HepG2 (cell line): ENCODE results near the gene ERCC4. TPM values are rescaled to one million over a fixed set of nuclear protein-coding genes. Genes with fewer than 3 reads are reported as not detected.
A peak's percentile ranks its signal among the peaks of the same experiment; 100 is the strongest.

Source experiments
- ATAC-seq: fragments of 200-7000 bp; cut with Tn5 transposase; 3 replicates; pipeline ENCODE4 v1.9.1; 2020; ENCODE audit warnings: mild to moderate bottlenecking, moderate library complexity
- BruUV-seq: library from RNA; stranded (reverse); fragments of 400-500 nt; replicated peaks from 2 replicates; lab custom pipeline; 2021; lab: Mats Ljungman, UMichigan
- CTCF ChIA-PET: fragments of 300-600 bp; formaldehyde crosslinking; extraction: SDS; loops from one replicate; lab custom pipeline; 2021; ENCODE audit warnings: low total read pairs, inconsistent platforms, low intra/inter-chr PET ratio; lab: Yijun Ruan, JAX
- POLR2A ChIA-PET: fragments of 350-600 bp; sonication (Branson Sonifier 250); formaldehyde crosslinking; loops from one replicate; lab custom pipeline; 2020; ENCODE audit warnings: antibody characterized with exemption, inconsistent platforms; lab: Yijun Ruan, JAX
- DNase-seq: peaks from one replicate; pipeline ENCODE4 v3.0.0-alpha.2; 2015; ENCODE audit warnings: low spot score
- FAIRE-seq: peaks from 3 replicates; lab custom pipeline; 2011; peaks lifted over from hg19 to GRCh38; lab: Jason Lieb, UNC
- H2AFZ ChIP-seq: one replicate; pipeline ENCODE4 v1.6.1; 2011; ENCODE audit warnings: low read length, inconsistent platforms
- H3K27ac ChIP-seq: fragments of 300-600 bp; 3 replicates; pipeline ENCODE4 v1.8.0; 2011; ENCODE audit warnings: mixed run types, mild to moderate bottlenecking, mixed read lengths, low read length, inconsistent platforms; ENCODE audit not compliant: insufficient read depth; ENCODE audit errors: extremely low read length
- H3K27me3 ChIP-seq, 2 experiments: fragments of 200-600 bp in 1 of 2; 2 replicates in 1 of 2; 3 replicates in 1 of 2; pipeline versions ENCODE4 v1.6.0 to v1.8.0; 2011; ENCODE audit warnings: low read length in 2 of 2, mild to moderate bottlenecking in 2 of 2, moderate library complexity in 2 of 2, inconsistent platforms in 1 of 2; ENCODE audit not compliant: insufficient read depth in 2 of 2, control insufficient read depth in 1 of 2
- H3K36me3 ChIP-seq, 2 experiments: fragments of 200-600 bp in 1 of 2; replicated peaks in 1 of 2; 2 replicates in 1 of 2; 3 replicates in 1 of 2; pipeline versions ENCODE4 v1.5.1 to v1.8.0; 2011; ENCODE audit warnings: low read length in 2 of 2, inconsistent platforms in 1 of 2; ENCODE audit not compliant: insufficient read depth in 2 of 2, control insufficient read depth in 1 of 2
- H3K4me1 ChIP-seq: 2 replicates; pipeline ENCODE4 v1.5.1; 2012; ENCODE audit warnings: low read length, inconsistent platforms; ENCODE audit not compliant: insufficient read depth
- H3K4me2 ChIP-seq: 2 replicates; pipeline ENCODE4 v1.6.0; 2011; ENCODE audit warnings: low read depth, low read length, inconsistent platforms
- H3K4me3 ChIP-seq, 3 experiments: fragments of 200-600 bp in 1 of 3; sonication (generic), shearing (Covaris generic) in 1 of 3; replicated peaks in 1 of 3; 2 replicates each; pipeline ENCODE4 v1.5.1; 2011 to 2016; ENCODE audit warnings: low read length in 3 of 3, inconsistent platforms in 2 of 3, low read depth in 2 of 3, mild to moderate bottlenecking in 2 of 3, control low read depth in 1 of 3, mixed read lengths in 1 of 3; ENCODE audit not compliant: insufficient read depth in 1 of 3
- H3K79me2 ChIP-seq: one replicate; pipeline ENCODE4 v1.6.1; 2011; ENCODE audit warnings: low read length, inconsistent platforms; ENCODE audit not compliant: insufficient read depth
- H3K9ac ChIP-seq: 2 replicates; pipeline ENCODE4 v1.6.0; 2011; ENCODE audit warnings: mild to moderate bottlenecking, low read depth, low read length, inconsistent platforms; ENCODE audit not compliant: insufficient read depth
- H3K9me3 ChIP-seq: 2 replicates; pipeline ENCODE4 v1.5.1; 2012; ENCODE audit warnings: mild to moderate bottlenecking, low read length
- H4K20me1 ChIP-seq: 2 replicates; pipeline ENCODE4 v1.6.0; 2011; ENCODE audit warnings: inconsistent platforms, mild to moderate bottlenecking, low read length, moderate library complexity; ENCODE audit not compliant: insufficient read depth
- CHCHD3 ChIP-seq: sonication (generic); formaldehyde crosslinking; IDR thresholded peaks from 2 replicates; pipeline ENCODE4 v1.8.0; 2022; ENCODE audit warnings: mild to moderate bottlenecking, missing genetic modification reagents, moderate library complexity
- KDM6A ChIP-seq: IDR thresholded peaks from 2 replicates; pipeline ENCODE4 v1.6.1; 2016; ENCODE audit warnings: low read depth
- ZNF12 ChIP-seq: sonication (generic); formaldehyde crosslinking; IDR thresholded peaks from 2 replicates; pipeline ENCODE4 v1.5.0; 2020; ENCODE audit warnings: missing genetic modification reagents
- ZNF552 ChIP-seq: sonication (generic); formaldehyde crosslinking; IDR thresholded peaks from 2 replicates; pipeline ENCODE4 v1.9.0; 2022; ENCODE audit warnings: missing genetic modification reagents, mild to moderate bottlenecking, borderline replicate concordance
- WGBS: methylation state at CpG from one replicate; pipeline ENCODE4 v1.1.6; 2017; ENCODE audit warnings: low lambda C conversion rate; 5-methylcytosine and 5-hydroxymethylcytosine counted together
- in situ Hi-C: cut with HindIII; loops from 2 replicates; pipeline ENCODE4 v1.10.0; 2017; ENCODE audit warnings: low pct_unique_long_range_greater_than_20kb; ENCODE audit not compliant: extremely low pct_ligation_motif_present
- intact Hi-C: fragments of 100-400 bp; cut with micrococcal nuclease; formaldehyde crosslinking; loops from one replicate; pipeline ENCODE4 v1.10.0; 2022; ENCODE audit not compliant: unreplicated experiment
- polyA plus RNA-seq, 8 experiments: library from polyadenylated mRNA; depleted of rRNA in 3 of 8; stranded (reverse) in 7 of 8; unstranded in 1 of 8; fragments of >200 nt; fragmentation: Illumina TruSeq in 4 of 8; extraction: Trizol in 4 of 8; gene quantifications; 2 replicates each; pipeline versions ENCODE4 v1.2.1 to v1.2.3, GENCODE V29; 2011 to 2016; ENCODE audit warnings: low read depth in 4 of 8, missing spikeins in 1 of 8, mixed read lengths in 1 of 8; ENCODE audit not compliant: insufficient read depth in 1 of 8
- total RNA-seq, 5 experiments: library from RNA; depleted of rRNA; stranded (reverse); fragments of >200 nt; fragmentation: Illumina TruSeq; extraction: Trizol; gene quantifications; 2 replicates each; pipeline ENCODE4 v1.2.3, GENCODE V29; 2016; ENCODE audit warnings: low read depth in 1 of 5

ERCC4 gene
- total and polyA plus RNA-seq, 2 of the 13 experiments (the other 11 are each of a cell fraction or from before 2014, with no cell fraction given): 5.4 to 15.2 TPM

GRCh38 chr16:13988038-13988437 lies 68.1 kb downstream of the ERCC4 start:
- Histone ChIP-seq H3K27me3 (0 out of 5 replicates have a peak, but pooled peaks cover 0 to 3% of the 10 kb centered on the region in 2 experiments), H3K9me3 (no peaks in the 10 kb centered on the region), H3K36me3 (no peaks in the 10 kb centered on the region), H3K4me2 (no peak overlapping the region), H3K9ac (no peak overlapping the region), H3K4me3 (no peak overlapping the region), H2AFZ (no peak overlapping the region), H3K4me1 (no peaks in the 10 kb centered on the region), H3K79me2 (no peaks in the 10 kb centered on the region), H4K20me1 (no peaks in the 10 kb centered on the region), H3K27ac (no peak overlapping the region)
- ATAC-seq: no peak
- TF ChIP-seq ZNF12 (CRISPR knock-in tag) (peak; percentile 97), KDM6A (no peak)
- CTCF ChIA-PET: no interaction called here
- FAIRE-seq: no peak
- intact Hi-C loops (no loop called here), in situ Hi-C loops (no loop called here)
- DNase-seq: no peak
- no TSS peak for BruUV-seq
- 72% methylated on average over 1 of the region's 1 CpG for WGBS
- POLR2A ChIA-PET: no interaction called here

- H3K27me3 ChIP-seq: peaks cover 0 to 3% of the 10 kb centered on the region in 2 experiments; a peak in 1 of 5 replicates
- TF ChIP-seq CHCHD3 (CRISPR knock-in tag): no peak
- no peak for TF ChIP-seq ZNF552 (CRISPR knock-in tag)
- TF ChIP-seq, all 625 proteins: peak for 0
- intact Hi-C loops: no loop called here
- Histone ChIP-seq H3K4me1 (peaks cover 28% of the 10 kb centered on the region), H3K27ac (no peak overlapping the region), H3K79me2 (no peaks in the 10 kb centered on the region), H3K4me3 (no peak overlapping the region), H2AFZ (no peak overlapping the region), H4K20me1 (no peaks in the 10 kb centered on the region), H3K9me3 (no peaks in the 10 kb centered on the region), H3K4me2 (no peak overlapping the region), H3K36me3 (no peaks in the 10 kb centered on the region), H3K9ac (no peak overlapping the region)
- DNase-seq: no peak
- POLR2A ChIA-PET: no interaction called here
- in situ Hi-C loops: no loop called here
- no peak for FAIRE-seq
- no peak for ATAC-seq
- CTCF ChIA-PET: no interaction called here
- no TSS peak for BruUV-seq
- 69% methylated on average over 6 of the region's 6 CpGs for WGBS
These were observed 72.4 kb downstream of the ERCC4 start for GRCh38 chr16:13992322-13992721.
